ENCODE measurements around the gene BUD31. TPM values are rescaled to one million over a fixed set of nuclear protein-coding genes. Genes with fewer than 3 reads are reported as not detected.

Gene BUD31
- total and polyA plus RNA-seq, 9 of the 15 experiments (the other 6 are each of a cell fraction or from before 2014, with no cell fraction given): 105 to 342 (median 247) TPM

GRCh38 chr7:99457650-99458493 lies 49.1 kb downstream of the BUD31 start:
- in situ Hi-C loops (cut with MboI): no loop called here
- H3K9ac ChIP-seq (ENCODE audit: insufficient read depth in 1 of 2, low read depth in 2 of 2, low read length in 2 of 2): peak overlapping the region in 1 of 2 experiments; percentile 39; a peak in 1 of 4 replicates
- intact Hi-C loops (cut with micrococcal nuclease): no loop called here
- no peaks in the 10 kb centered on the region for H3K9me1 ChIP-seq (ENCODE audit: control insufficient read depth, insufficient read depth, low read length)
- ATAC-seq (peak; percentile 13), DNase-seq (ENCODE audit: extremely low read depth in 1 of 4, low spot score in 3 of 4) (no peak), FAIRE-seq (no peak)
- H3K4me2 ChIP-seq (ENCODE audit: insufficient read depth, low read length): no peak overlapping the region
- H3K79me2 ChIP-seq (ENCODE audit: control insufficient read depth, insufficient read depth, low read length): peaks cover 60% of the 10 kb centered on the region
- no TSS peak for BruUV-seq (replicated peaks)
- H2AFZ ChIP-seq (ENCODE audit: low read depth, low read length): no peak overlapping the region
- peaks cover 98% of the 10 kb centered on the region for H3K36me3 ChIP-seq (ENCODE audit: control insufficient read depth, insufficient read depth, low read length)
- H3K4me3 ChIP-seq: no peak overlapping the region
- no peaks in the 10 kb centered on the region for H3K27me3 ChIP-seq (ENCODE audit: control insufficient read depth in 2 of 2, insufficient read depth in 2 of 2, low read length in 2 of 2)
- ChIA-PET POLR2A (interaction anchor here (0.6 to 2.9 kb wide), 4 partner anchors 7 to 28 kb away, joined by 3 to 28 read pairs (median 6); partner anchors contain the start of genes ATP5MF, CPSF4 and PTCD1), CTCF (ENCODE audit: low intra/inter-chr PET ratio) (no interaction called here)
- peaks cover 60% of the 10 kb centered on the region for H4K20me1 ChIP-seq (replicated peaks; ENCODE audit: control insufficient read depth, insufficient read depth, low read length)
- H3K27ac ChIP-seq (ENCODE audit: extremely low read depth, low read depth, low read length): no peak overlapping the region
- peaks cover 2 to 23% of the 10 kb centered on the region in 2 experiments; a peak in 3 of 5 replicates for H3K4me1 ChIP-seq (replicated peaks in 1 of 2; ENCODE audit: control insufficient read depth in 2 of 2, insufficient read depth in 2 of 2, low read length in 2 of 2)
- no peaks in the 10 kb centered on the region for H3K9me3 ChIP-seq (replicated peaks; ENCODE audit: control insufficient read depth, insufficient read depth, low read depth, low read length)
- WGBS (ENCODE audit: insufficient coverage, low coverage, missing lambda C conversion rate): 88% methylated on average over 26 of the region's 26 CpGs
- TF ChIP-seq PHF20 (IDR thresholded peaks at IDR 0.05; ENCODE audit: partially characterized antibody) (no peak), DLX4 (CRISPR knock-in tag; IDR thresholded peaks at IDR 0.05) (no peak), ATF6 (CRISPR knock-in tag; IDR thresholded peaks at IDR 0.05) (no peak), THAP12 (CRISPR knock-in tag; IDR thresholded peaks at IDR 0.05) (no peak), TFAP4 (CRISPR knock-in tag; IDR thresholded peaks at IDR 0.05; ENCODE audit: borderline replicate concordance) (0 out of 2 replicates have a peak, but pooled peaks have one; percentile 5), GMEB1 (CRISPR knock-in tag; IDR thresholded peaks at IDR 0.05) (no peak), ZFX (CRISPR knock-in tag; IDR thresholded peaks at IDR 0.05) (no peak), EGR1 (conservative IDR thresholded peaks at IDR 0.05) (no peak), ZNF507 (tag; conservative IDR thresholded peaks at IDR 0.05) (no peak), THRAP3 (IDR thresholded peaks at IDR 0.05; ENCODE audit: borderline replicate concordance) (no peak), SNRNP70 (optimal IDR thresholded peaks at IDR 0.05; ENCODE audit: low read depth, low read length) (peak; percentile 10), ZNF583 (CRISPR knock-in tag; IDR thresholded peaks at IDR 0.05) (no peak), POLR2B (IDR thresholded peaks at IDR 0.05; ENCODE audit: low read depth, partially characterized antibody) (no peak)
